Dermis blood vessel endothelial cell (primary cell): ENCODE results near the gene MBP. TPM values are rescaled to one million over a fixed set of nuclear protein-coding genes. Genes with fewer than 3 reads are reported as not detected.

Source experiments
- DNase-seq: peaks from one replicate; pipeline ENCODE4 v3.0.0; 2010
- total RNA-seq: library from RNA; depleted of rRNA; stranded (reverse); fragments of >200 nt; gene quantifications from 2 replicates; pipeline ENCODE4 v1.2.3, GENCODE V29; 2014

MBP gene
- total RNA-seq, 1 donor from 2014 or later: 6.3 TPM

GRCh38 chr18:77151033-77151771, 18.6 kb upstream of the MBP start:
- DNase-seq: no peak

- no peak for DNase-seq
These were observed 18.0 kb upstream of the MBP start for GRCh38 chr18:77150588-77150987.

GRCh38 chr18:77148289-77148688, 15.7 kb upstream of the MBP start:
- DNase-seq: no peak

- peak; percentile 56 for DNase-seq
These were observed 14.9 kb upstream of the MBP start for GRCh38 chr18:77147418-77147852.

GRCh38 chr18:77146249-77147080, 13.9 kb upstream of the MBP start:
- no peak for DNase-seq

- DNase-seq: no peak
These were observed 12.8 kb upstream of the MBP start for GRCh38 chr18:77145364-77145901.

- DNase-seq: no peak
These were observed 12.0 kb upstream of the MBP start for GRCh38 chr18:77144451-77145118.

GRCh38 chr18:77144046-77144445, 11.5 kb upstream of the MBP start:
- DNase-seq: no peak

GRCh38 chr18:77143196-77143595, 10.6 kb upstream of the MBP start:
- no peak for DNase-seq

GRCh38 chr18:77141401-77142118, 9.0 kb upstream of the MBP start:
- no peak for DNase-seq

- no peak for DNase-seq
These were observed 8.0 kb upstream of the MBP start for GRCh38 chr18:77140439-77141109.

- DNase-seq: no peak
These were observed 7.4 kb upstream of the MBP start for GRCh38 chr18:77140030-77140429.

GRCh38 chr18:77139619-77140018, 7.0 kb upstream of the MBP start:
- no peak for DNase-seq

GRCh38 chr18:77138270-77138669, 5.7 kb upstream of the MBP start:
- no peak for DNase-seq

- DNase-seq: no peak
These were observed 5.3 kb upstream of the MBP start for GRCh38 chr18:77137851-77138250.

- DNase-seq: no peak
These were observed 4.5 kb upstream of the MBP start for GRCh38 chr18:77136871-77137665.

- DNase-seq: no peak
These were observed 3.6 kb upstream of the MBP start for GRCh38 chr18:77136076-77136718.

GRCh38 chr18:77135339-77136075, 2.9 kb upstream of the MBP start:
- DNase-seq: no peak

GRCh38 chr18:77134611-77135010, 2.0 kb upstream of the MBP start:
- no peak for DNase-seq
